Uterus (tissue), 2 donors: ENCODE measurements around the gene FNTB.

Experiments
- CTCF ChIP-seq, 4 experiments: fragments of 200-600 bp in 2 of 4; fragments of 450-650 bp in 2 of 4; sonication (generic) in 2 of 4; IDR thresholded peaks; one replicate each; pipeline ENCODE4 v1.5.1; 2016 to 2019; ENCODE audit warnings: antibody characterized with exemption in 4 of 4, mild to moderate bottlenecking in 2 of 4, moderate library complexity in 1 of 4
- POLR2A ChIP-seq, 2 donors: fragments of 450-650 bp; IDR thresholded peaks; one replicate each; pipeline ENCODE4 v1.6.1; 2016; ENCODE audit warnings: antibody characterized with exemption in 2 of 2, mild to moderate bottlenecking in 1 of 2, moderate library complexity in 1 of 2

GRCh38 chr14:64987438-64987767 lies 708 bp downstream of the FNTB start:
- TF ChIP-seq CTCF (IDR thresholded peaks at IDR 0.05) (no peak), POLR2A (IDR thresholded peaks at IDR 0.05) (no peak)
